GM18505 (cell line): ENCODE results near the gene SRR.
"Not testable (repeated sequence)": the region's sequence is repeated elsewhere in the genome, so short reads cannot be mapped to it uniquely, and the experiment has no call there.

ENCODE experiments used
- ATAC-seq: cut with Tn5 transposase; IDR thresholded peaks from one replicate; pipeline ENCODE4 v1.9.1; 2021; ENCODE audit not compliant: unreplicated experiment
- POLR2A ChIP-seq: IDR thresholded peaks from 4 replicates; pipeline ENCODE4 v1.6.1; 2011; ENCODE audit warnings: borderline replicate concordance; ENCODE audit not compliant: insufficient read depth, insufficient read length; ENCODE audit errors: extremely low read depth

Gene SRR

DNA sequence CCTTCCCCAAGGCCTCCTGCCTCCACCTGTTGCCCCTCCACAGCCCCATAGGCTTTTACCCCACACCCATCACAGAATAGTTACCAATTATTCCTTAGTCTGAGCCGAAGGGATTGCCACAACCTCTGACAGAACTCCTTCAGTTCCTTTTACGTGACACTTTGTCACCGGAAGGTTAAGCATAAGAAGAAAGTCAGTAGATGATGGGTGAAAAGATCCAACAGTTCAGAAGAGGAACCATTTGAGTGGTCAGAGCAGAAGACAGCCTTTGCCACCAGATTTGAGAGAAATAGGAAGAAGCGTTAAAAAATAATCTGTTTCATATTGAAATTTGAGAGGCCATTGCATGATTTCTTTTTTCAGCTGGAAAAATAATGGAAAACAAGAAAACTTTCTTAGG, 1.2 kb downstream of the SRR start:
- TF ChIP-seq POLR2A, result no peak
- ATAC-seq, result no peak

DNA sequence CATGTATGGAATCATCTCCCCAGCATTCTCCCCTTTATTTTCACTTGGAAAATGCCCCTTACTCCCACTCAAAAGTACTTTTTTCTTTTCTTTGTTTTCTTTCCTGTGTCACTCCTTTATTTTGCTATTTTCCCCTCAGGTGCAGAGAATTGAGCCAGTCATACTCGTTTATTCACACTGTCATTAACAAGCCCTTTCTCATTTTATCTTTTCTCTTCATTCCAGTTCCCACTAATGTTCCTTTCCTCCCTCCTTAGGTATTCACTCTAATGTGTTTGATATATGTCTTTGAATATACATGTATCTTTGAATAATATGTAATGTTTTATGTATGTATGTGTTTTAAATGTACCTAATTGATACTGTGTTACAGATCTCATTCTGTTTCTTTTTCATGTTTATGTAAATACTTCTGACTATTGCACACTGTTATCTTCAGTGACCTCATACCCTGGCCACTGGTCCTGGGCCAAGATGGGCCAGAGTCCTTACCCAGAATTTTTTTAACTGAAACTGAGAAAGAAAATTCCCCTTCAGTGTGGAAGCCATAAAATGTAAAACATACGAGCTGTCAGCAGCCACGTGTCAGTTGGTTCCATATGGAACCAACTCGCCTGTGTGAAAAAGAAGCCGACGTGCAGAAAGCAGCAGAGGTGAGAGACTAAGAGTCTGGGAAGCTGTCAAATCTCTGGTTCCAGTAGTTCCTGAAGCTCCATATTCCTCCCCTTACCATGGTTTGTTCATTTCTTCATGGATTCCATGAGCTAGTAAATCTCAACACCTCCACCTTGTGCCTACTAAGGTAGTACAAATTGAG, 5.8 kb downstream of the SRR start:
- no peak for TF ChIP-seq POLR2A

DNA sequence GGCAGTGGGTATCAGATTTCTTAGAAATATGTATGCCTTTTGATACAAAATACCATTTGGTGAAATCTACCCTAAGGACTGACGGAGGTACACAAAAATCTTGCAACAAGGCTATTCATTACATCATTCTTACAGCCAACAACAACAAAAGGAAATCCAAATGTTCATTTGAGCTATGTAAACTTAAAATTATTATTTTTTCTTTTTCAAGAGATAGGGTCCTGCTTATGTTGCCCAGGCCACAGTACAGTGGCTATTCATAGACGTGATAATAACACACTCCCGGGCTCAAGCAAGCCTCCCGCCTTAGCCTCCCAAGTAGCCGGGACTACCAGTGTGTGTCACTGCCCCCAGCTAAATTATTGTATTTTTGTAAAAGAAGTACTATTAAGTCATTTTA, 9.0 kb downstream of the SRR start:
- no peak for TF ChIP-seq POLR2A
- no peak for ATAC-seq

More for the DNA sequence above, 5.8 kb downstream of the SRR start:
- ATAC-seq, result no peak

- not testable (repeated sequence) for ATAC-seq
Measured at GRCh38 chr17:2316916-2317205, 13.1 kb downstream of the SRR start.

DNA sequence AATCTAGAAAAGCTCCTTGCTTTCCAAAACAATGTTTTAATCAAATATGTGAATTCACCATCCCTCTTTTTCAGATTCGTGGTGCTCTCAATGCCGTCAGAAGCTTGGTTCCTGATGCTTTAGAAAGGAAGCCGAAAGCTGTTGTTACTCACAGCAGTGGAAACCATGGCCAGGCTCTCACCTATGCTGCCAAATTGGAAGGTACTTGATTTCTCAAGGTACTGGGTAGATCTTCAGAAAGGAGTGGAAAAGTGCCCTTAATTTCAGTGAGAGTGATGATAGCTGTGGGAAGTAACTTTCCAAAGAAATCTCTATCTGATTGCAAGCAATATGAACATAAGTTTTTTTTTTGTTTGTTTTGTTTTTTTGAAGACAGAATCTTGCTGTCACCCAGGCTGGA, 14.0 kb downstream of the SRR start:
- ATAC-seq, result no peak
- no peak for TF ChIP-seq POLR2A

DNA sequence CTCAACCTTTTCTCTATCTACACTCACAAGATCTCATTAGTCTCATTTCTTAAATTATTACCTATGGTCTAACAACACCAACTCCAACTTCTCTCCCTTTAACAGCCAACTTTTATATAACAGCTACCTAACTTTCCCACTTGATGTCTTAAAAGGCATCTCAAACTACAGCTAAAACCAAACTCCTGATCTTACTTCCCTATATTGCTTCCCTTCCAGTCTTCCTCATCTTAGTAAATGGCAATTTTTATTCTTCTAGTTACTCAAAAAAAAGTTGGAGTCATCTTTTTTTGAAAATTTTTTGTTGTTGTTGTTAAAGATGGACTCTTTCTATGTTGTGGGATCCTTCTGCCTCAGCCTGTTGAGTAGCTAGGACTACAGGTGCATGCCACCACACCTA, 15.3 kb downstream of the SRR start:
- TF ChIP-seq POLR2A, result no peak
- ATAC-seq, result no peak

DNA sequence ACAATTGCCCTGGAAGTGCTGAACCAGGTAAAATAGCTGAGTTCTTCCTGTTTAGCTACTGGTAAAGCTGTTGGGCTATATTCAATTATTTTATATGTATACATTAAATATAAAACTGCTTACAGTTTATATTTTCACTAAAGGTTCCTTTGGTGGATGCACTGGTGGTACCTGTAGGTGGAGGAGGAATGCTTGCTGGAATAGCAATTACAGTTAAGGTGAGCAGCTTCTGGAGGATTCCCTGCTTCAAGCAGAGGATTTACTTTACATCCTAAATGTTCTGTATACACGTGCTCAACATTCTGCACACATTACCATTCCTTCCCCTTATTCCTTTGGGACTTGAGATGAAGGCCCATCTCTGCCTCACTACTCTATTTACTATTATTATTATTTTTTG, 17.6 kb downstream of the SRR start:
- TF ChIP-seq POLR2A, result no peak
- no peak for ATAC-seq

DNA sequence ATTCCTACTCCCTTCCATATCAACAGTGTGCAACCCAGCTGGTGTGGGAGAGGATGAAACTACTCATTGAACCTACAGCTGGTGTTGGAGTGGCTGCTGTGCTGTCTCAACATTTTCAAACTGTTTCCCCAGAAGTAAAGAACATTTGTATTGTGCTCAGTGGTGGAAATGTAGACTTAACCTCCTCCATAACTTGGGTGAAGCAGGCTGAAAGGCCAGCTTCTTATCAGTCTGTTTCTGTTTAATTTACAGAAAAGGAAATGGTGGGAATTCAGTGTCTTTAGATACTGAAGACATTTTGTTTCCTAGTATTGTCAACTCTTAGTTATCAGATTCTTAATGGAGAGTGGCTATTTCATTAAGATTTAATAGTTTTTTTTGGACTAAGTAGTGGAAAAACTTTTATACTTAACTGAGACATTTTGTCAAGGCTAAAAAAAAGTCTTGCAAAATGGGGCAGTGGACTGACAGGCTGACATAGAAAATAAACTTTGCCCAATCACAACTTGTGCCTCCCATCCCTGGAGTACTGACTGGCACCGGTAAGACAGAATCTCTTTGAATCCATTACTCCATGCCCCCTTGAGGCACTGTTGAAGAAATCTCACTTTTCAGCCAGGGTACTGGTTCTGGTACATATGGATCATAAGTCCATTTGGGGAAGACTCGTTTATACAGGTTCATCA, 20.0 kb downstream of the SRR start:
- no peak for ATAC-seq
- TF ChIP-seq POLR2A, result no peak

- TF ChIP-seq POLR2A, result no peak
- ATAC-seq, result no peak
Measured at GRCh38 chr17:2331303-2331702, 27.6 kb downstream of the SRR start.

DNA sequence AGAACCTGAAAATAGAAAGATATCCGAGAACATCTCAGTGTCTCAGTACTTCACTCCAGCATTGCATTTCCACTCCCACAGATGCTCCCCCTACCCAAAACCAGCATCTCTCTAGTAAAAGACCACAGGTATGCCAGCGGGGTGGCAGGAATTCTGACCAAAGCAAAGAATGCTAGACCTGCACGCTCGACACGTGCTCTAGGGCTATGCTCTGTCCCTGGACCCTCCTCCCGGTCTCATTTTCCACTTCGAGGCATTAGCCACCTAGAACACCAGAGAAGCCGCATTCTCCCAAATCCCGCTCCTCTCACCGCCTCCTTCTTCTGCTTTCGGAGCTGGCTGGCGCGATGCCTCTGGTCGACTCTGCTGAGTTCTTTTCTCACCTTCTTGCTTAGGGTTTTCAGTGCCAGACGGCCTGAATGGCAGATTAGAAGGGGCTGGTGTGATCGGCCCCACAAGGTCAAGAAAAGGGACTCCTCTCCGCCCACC, 32.0 kb downstream of the SRR start:
- TF ChIP-seq POLR2A, result no peak
- no peak for ATAC-seq

- ATAC-seq, result peak; percentile 53
- TF ChIP-seq POLR2A, result peak; percentile 91
Measured at GRCh38 chr17:2336215-2336851, 32.6 kb downstream of the SRR start, which contains the start of gene TSR1. TSS of gene TSR1 (minus strand) at chr17:2336457. CDS start at chr17:2336427, 30 bp downstream.

DNA sequence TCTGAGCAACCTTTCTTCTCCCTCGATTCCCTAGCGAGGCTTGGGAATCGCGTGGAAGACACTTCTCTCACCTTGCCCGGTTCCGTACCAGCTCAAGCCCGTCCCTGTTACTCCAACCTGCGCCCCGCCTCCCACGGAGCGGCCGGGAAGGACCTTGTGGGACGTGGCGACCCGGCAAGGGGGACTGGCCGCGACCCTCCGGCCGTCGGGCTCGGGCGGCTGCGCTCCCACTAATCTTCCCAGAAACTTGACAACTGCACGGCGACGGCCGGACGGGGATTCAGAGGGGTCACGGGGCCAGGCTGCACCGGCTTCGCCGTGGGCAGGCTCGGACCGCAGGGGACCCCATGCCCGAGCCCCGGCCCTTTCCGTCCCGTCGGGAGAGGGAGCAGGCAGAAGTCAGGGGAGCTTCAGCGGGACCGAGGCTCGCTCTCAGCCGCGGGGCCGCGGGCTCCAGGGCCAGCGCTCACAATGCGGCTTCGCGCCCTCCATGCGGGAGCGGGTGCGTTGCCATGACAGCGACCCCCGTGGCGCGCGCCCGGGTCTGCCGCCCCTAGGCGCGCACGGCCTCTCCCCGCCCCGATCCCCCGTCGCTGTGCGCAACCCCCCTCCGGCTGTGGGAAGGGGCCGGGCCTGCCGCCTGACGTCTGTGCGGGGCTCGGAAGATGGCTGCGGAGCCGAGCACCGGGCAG, 33.2 kb downstream of the SRR start, which contains the start of gene SGSM2:
Gene SGSM2 (plus strand): TSS at position 650 of the 692 bp plus-strand sequence. CDS start 188 bp downstream, outside the sequence.
- peak; percentile 8 for TF ChIP-seq POLR2A
- peak; percentile 41 for ATAC-seq

GRCh38 chr17:2337544-2338314, 34.0 kb downstream of the SRR start:
- peak; percentile 7 for TF ChIP-seq POLR2A
- ATAC-seq, result peak; percentile 28

DNA sequence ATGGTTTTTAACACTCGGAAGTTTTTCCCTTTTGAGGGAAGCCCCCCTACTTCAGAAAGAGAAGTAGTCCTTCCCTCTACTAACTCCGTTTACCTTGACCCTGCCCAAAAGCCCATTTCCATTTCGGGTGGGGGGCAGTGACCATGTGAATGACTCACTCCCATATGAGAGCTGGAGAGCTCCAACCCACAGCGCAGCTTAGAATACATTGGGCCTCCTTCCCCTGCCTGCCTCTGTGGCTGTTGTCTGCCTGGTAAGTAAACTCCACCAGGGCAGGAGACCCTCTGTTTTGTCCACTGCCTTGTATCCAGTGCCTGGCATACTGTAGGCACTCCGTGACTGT, 34.5 kb downstream of the SRR start:
- TF ChIP-seq POLR2A, result no peak
- ATAC-seq, result no peak
